Activated gamma-delta T cell (primary cell): ENCODE data around the gene ZGPAT.
"Not testable (repeated sequence)": the region's sequence is repeated elsewhere in the genome, so short reads cannot be mapped to it uniquely, and the experiment has no call there.

Source experiments
- DNase-seq: peaks from one replicate; lab custom pipeline; 2025; lab: John Stamatoyannopoulos, UW

The ZGPAT gene

DNA sequence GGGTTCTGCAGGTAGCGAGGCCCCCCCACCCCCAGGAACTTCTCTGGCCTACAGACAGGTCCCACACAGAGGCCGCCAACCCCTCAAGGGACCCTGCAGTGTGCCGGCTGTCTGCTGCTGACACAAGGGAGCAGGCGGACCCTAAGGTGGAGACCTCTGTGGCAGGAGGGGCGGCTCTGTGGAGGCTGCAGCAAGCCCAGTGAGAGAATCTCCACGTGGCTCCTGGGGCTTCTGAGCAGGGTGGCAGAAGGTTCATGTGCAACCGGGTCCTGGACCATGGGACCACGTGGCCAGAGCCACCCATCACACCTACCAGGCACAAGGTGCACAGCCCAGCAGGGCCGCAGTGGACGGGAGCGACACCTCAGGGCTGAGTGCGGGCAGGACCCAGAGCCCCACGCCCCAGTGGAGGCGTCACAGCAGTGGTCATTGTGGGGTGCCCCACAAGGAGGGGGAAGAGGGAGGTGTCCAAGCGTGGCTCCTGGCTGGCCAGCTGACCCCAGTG is 4.3 kb upstream of the ZGPAT start:
- DNase-seq, result no peak

DNA sequence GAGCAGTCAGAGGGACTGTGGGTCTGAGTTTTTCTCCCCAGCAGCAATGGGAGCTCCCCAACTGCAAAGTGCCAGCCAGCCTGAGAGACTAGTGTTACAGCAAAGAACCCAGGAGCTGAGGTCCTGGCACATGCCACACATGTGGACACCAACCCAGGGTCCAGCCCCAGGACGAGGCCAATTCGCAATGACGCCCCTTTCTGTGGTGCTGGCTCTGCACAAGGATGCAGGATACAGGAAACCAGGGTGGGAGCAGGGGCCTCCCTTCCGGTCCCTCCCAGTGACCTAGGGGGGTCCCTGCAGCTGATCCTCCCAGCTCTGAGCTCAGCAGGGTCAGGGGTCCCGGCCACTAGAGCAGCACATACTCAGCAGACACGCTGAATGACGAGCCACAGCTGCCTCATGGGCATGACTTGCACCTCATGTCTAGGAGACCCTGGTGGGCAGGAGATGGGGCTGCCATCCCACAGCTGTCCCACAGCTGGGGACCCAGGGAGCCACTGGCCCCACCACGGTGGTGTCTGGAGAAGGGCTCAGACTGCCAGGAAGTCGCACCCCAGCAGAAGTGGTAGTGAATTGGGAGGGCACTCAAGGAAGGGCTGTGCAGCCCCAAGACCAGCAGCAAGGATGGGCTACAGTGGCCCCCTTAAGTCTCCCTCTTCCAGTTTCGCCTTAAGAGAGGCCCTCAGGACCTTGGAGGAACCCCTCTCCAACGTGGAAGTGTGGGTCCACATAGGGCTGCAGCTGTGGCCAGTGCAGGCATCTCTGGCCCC is 3.7 kb upstream of the ZGPAT start:
- no peak for DNase-seq

DNA sequence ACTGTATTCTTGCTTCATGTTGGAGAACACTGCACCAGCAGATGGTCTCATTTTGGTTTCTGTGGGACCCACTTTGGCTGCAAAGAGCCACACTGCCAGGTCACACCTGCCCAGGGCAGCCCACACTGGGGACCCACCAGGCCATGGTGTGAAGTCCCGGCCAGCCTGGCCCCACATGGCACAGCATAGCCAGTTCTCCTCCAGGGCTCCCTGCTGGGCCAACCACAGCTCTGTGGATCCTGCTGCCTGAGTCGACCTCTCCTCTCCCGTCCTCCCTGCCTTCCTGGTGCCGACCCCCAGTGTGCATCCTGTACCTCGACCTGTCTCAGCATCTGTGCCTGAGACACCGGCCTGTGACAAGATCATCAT is 3.1 kb upstream of the ZGPAT start:
- no peak for DNase-seq

DNA sequence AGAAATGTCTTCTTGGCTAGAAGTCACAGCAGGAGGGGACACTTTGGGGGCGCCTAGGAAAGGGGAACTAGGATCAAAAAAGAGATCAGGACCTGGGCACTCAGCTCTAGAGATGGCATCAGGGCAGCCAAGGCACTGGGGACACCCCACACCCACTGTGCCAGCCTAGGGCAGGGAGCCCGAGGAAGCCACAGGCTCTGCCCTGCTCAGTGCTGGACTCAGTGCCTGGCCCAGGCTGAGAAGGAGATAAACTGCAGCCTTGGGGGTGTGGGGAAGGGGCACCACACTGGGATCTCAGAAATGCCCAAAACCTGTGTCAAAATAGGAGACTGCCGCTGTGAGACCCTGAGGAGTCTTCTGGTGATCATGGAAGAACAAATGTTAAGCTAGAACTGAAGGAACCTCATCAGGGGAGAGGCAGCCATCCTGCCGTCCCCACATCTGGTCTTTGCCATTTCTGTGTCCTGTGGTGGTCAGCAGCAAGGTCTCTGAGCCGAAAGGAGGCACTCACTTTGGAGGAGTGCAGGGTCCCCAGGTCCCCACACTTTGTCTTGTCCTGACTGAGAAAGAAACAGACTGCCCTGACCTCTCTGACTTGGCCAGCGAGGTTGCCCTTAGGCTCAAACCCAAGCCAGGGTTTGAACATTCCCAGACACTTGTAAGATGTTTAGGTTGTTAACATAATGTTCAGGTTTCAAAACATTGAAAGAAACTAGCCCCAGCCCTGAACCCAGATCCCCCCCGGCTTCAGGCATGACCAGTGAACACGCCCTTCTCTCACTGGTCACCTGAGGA is 2.4 kb upstream of the ZGPAT start:
- no peak for DNase-seq

DNA sequence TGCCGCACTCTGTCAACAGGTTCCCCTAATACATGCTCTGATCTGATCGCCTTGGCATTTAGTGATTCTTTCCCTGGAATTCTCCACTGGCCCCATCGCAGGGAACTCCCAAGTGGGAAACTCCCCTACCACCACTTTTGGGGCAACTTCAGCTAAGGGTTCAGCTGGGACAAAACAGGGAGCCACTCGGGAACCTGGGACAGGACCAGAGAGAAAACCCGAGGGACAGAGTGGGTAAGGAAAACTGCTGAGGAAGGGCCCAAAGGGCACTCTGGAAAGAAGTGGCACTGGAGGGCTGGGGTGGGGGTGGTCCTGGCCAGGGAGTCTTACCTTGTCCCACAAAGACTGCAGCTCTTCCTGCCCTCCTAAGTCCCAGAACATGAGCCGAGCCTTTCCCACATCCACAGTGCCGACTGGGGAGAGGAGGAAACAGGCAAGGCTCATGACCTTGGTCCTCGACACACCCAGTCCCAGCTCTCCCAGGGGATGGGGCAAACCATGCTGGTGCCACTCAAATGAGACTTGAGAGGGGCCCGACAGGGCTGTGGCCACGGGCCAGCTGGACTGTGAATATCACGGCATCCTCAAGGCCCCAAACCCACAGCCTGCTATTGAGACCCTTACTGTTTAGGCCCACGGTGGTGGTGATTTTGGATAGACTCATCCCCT is 1.7 kb upstream of the ZGPAT start:
- DNase-seq, result no peak

DNA sequence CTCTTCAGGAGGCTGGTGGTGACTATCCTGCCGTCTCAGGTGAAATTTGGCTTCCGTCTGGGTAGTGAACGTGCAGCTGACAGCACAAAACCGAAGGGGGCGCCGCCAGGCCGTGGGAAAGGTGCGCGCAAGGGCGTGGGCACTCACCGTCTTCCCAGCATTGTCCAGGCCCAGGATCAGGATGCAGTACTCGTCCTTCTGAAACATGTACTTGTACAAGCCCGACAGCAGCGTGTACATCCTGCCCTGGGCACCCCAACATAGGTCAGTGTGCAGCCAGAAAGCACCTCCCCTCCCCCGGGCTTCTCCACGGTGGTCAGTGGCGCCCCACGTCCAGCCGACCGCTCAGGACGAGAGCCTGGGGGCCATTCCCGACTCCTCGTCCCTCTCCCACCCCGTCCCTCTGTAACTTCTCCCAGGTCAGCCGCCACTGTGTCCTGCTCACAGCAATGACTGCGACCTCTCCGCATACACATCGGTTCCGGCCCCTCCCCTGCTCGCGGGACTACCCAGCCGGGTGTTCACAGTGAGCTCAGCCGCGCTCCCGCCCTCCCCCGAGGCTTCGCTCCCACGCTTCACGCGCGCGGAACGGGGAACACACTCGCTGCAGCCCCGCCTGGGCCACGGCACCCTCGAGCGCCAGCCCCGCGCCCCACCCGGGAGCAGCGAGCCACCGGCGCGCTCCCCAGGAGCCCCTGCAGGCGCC is 834 bp upstream of the ZGPAT start:
- peak; percentile 37 for DNase-seq

DNA sequence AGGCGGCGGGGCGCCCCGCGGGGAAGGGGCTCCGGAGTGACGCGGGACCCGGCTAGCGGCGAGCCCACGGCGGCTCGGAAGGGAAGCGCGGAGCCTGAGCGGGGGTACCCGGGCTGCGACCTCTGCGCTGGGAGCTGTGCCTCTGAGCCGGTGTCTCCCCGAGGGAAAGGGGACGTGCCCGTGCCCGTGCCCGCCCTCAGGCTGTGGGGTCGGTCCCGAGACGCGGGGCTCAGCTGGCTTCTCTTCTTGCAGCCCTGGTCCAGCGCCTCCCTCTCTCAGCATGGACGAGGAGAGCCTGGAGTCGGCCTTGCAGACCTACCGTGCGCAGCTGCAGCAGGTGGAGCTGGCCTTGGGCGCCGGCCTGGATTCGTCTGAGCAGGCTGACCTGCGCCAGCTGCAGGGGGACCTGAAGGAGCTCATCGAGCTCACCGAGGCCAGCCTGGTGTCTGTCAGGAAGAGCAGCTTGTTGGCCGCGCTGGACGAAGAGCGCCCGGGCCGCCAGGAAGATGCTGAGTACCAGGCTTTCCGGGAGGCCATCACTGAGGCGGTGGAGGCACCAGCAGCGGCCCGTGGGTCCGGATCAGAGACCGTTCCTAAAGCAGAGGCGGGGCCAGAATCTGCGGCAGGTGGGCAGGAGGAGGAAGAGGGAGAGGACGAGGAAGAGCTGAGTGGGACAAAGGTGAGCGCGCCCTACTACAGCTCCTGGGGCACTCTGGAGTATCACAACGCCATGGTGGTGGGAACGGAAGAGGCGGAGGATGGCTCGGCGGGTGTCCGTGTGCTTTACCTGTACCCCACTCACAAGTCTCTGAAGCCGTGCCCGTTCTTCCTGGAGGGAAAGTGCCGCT is 686 bp downstream of the ZGPAT start:
- no peak for DNase-seq

DNA sequence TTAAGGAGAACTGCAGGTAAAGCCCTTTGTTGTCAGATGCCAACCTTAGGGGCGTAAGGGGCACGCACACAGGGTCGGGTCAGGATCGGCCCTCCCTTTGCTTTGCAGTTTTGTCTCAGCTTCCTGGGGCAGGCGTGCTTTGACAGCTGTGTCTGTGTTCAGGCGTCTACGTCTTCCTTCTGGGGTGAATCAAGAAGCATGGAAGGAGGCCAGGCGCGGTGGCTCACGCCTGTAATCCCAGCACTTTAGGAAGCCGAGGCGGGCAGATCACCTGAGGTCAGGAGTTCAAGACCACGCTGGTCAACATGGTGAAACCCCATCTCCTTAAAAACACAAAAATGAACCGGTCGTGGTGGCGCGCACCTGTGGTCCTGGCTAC is 1.3 kb downstream of the ZGPAT start:
- no peak for DNase-seq

DNA sequence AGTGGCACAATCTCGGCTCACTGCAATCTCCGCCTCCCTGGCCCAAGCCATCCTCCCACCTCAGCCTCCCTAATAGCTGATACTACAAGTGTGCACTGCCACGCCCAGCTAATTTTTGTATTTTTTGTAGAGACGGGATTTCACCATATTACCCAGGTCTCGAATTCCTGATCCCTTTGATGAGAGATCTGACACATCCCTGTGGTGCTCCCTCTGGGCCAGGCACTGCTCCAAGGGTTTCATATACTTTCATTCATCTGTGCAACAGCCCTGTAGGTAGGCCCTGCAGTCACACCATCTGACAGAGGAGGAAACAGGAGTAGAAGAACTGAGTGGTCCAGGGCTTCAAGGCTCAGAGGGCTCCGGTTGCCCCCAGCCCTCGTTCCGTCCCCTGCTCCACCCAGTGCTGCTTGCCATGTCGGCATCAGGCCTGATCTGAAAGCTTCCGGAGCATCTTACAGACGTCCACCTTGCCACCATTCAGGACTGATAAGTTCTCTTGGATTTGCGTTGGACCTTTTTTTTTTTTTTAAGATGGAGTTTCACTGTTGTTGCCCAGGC is 3.3 kb downstream of the ZGPAT start:
- DNase-seq, result no peak

DNA sequence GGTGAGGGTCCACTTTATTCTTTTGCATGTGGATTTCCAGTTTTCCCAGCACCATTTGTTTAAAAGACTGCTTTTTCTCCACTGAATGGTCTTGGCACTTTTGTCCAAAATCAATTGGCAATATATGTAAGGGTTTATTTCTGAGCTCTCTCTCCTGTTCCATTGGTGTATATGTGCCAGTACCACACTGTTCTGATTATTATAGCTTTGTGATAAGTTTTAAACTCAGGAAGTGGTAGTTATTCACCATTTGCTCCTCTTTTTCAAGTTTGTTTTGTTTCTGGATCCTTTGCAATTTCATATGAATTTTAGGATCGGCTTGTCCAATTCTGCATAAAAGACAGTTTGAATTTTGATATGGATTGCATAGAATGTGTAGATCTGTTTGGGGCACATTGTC is 4.4 kb downstream of the ZGPAT start:
- DNase-seq, result no peak

DNA sequence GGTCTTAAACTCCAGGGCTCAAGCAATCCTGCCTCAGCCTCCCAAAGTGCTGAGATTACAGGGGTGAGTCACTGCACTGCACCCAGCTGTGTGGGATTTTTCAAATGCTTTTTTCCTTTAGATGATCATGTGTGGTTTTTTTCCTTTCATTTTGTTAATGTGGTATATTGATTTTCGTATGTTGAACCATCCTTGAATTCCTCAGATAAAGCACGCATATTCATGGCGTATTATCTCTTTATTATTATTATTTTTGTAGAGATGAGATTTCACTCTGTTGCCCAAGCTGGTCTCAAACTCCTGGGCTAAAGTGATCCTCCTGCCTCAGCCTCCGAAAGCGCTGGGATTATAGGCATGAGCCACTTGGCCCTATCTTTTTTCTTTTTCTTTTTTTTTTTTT is 7.0 kb downstream of the ZGPAT start:
- DNase-seq, result no peak

DNA sequence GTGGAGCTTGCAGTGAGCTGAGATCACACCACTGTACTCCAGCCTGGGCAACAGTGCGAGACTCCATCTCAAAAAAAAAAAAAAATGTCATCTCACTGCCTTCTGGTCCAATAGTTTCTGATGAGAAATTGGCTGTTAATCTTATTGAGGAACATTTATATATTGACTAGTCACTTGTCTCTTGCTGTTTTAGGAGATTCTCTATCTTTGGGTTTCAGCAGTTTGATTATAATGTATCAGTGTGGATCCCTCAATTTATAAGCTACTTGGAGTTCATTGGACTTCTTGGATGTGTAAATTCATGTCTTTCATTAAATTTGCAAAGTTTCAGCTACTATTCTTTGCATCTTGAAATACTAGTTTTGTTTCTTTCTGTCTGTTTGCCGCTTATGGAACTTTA is 11.2 kb downstream of the ZGPAT start:
- no peak for DNase-seq

DNA sequence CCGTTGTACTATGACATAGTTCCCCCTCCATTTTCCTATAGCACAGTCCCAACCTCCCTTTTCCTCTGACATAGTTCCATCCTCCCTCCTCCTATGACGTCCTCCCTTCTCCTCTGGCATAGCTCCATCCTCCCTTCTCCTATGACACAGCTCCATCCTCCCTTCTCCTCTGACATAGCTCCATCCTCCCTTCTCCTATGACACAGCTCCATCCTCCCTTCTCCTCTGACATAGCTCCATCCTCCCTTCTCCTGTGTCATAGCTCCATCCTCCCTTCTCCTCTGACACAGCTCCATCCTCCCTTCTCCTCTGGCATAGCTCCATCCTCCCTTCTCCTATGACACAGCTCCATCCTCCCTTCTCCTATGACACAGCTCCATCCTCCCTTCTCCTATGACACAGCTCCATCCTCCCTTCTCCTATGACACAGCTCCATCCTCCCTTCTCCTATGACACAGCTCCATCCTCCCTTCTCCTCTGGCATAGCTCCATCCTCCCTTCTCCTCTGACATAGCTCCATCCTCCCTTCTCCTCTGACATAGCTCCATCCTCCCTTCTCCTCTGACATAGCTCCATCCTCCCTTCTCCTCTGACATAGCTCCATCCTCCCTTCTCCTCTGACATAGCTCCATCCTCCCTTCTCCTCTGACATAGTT is 15.3 kb downstream of the ZGPAT start:
- not testable (repeated sequence) for DNase-seq

DNA sequence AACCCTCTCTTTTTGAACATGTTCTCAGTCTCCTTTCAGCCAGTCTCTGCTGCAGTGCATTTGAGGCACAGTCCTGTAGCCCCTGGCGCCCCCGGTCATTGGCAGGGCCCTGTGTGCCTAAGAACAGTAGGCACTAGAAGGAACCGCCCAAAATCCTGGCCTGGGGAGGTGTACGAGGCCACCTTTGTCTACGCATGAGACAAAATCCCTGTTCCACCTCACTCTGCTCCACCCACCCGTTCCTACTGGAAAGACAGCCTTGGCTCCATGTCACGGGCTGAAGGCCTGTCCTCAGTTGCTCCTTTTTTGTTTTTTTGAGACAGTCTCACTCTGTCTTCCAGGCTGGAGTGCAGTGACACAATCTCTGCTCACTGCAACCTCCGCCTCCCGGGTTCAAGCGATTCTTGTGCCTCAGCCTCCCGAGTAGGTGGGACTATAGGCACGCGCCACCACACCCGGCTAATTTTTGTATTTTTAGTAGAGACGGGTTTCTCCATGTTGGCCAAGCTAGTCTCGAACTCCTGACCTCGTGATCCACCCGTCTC is 22.4 kb downstream of the ZGPAT start:
- not testable (repeated sequence) for DNase-seq

DNA sequence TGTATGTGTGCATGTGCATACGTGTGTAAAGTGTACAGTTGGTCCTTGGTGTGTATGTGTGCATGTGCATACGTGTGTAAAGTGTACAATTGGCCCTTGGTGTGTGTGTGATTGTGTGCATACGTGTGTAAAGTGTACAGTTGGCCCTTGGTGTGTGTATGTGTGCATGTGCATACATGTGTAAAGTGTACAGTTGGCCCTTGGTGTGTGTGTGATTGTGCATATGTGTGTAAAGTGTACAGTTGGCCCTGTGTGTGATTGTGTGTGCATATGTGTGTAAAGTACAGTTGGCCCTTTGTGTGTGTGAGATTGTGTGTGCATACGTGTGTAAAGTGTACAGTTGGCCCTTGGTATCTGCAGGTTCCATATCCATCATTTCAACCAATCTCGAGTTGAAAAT is 23.6 kb downstream of the ZGPAT start:
- no peak for DNase-seq

DNA sequence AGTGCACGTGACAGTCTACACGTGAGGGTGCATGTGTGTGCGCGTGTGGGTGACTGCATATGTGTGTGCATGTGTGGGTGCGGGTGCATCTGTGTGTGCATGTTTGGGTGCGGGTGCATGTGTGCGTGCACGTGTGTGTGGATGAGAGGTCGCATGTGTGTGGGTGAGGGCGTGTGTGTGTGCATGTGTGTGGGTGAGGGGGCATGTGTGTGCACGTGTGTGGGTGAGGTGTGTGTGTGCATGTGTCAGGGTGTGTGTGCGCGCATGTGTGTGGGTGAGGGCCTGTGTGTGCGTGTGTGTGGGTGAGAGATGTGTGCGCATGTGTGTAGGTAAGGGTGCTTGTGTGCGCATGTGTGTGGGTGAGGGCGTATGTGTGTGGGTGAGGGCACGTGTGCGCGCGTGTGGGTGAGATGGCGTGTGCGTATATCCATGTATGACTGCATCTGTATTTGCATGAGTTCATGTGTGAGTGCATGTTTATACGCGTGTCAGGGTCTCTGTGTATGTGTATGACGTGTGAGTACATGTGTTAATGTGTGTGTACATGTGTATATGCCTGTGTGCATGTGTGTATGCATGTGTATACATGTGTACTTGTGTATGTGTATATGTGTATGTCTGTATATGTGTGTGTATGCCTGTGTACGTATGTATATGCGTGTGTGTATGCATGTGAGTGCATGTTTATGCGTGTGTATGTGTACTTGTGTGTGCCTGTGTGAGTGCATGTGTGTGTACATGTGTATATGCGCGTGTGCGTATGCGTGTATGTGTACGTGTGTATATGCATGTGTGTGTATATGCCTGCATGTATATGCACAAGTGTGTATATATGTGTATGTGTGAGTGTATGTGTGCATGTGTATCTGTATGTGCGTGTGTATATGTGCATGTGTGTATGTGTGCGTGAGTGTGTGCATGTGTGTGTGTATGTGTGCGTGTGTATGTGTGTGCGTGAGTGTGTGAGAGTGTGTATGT is 24.6 kb downstream of the ZGPAT start:
- no peak for DNase-seq

DNA sequence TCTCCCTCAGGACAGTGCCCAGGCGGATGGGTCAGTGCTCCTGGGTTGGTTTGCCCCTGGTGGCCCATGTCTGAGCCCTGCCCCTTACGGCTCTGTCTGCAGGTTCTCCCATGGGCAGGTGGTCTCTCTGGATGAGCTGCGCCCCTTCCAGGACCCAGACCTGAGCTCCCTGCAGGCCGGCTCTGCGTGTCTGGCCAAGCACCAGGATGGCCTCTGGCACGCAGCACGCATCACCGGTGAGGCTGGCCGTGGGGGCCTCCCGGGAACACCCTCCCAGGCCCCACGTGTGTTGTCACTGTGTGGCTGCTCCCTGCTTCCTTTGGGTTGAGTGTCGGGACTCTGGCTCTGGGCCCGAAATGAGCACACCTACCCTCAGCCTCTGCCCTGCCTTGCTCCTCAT is 25.3 kb downstream of the ZGPAT start:
- no peak for DNase-seq

DNA sequence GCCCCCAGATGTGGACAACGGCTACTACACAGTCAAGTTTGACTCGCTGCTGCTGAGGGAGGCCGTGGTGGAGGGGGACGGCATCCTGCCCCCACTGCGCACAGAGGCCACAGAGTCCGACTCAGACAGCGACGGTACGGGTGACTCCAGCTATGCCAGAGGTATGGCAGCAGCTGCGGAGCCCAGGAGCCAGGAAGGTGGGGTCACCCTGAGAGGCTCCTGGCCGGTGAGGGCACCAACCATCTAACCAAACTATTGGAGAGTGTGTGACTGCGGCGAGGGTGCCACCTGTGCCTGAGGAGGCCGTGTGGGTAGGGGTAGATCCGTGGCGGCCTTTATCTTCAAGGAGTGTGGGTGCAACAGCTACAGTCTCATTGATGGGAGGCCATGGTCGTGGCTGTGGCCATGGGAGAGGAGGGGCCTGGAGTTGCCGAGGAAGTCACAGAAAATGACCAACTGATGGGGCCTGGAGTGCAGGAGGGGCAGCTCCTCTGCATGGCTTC is 25.8 kb downstream of the ZGPAT start:
- DNase-seq, result no peak
